ENCODE data around the gene SLC7A4.

SLC7A4 gene

GRCh38 chr22:21038405-21038804 is 6.0 kb upstream of the SLC7A4 start:
- TF ChIP-seq CTCF (IDR thresholded peaks at IDR 0.05; ENCODE audit: borderline replicate concordance, extremely low read depth, low read length, poor library complexity, severe bottlenecking) (no peak), EZH2 (IDR thresholded peaks at IDR 0.05; ENCODE audit: borderline replicate concordance, low read depth, low read length, severe bottlenecking) (no peak)
- H3K4me2 ChIP-seq (ENCODE audit: insufficient read depth, low read length), result no peak overlapping the region
- no peaks in the 10 kb centered on the region for H3K4me1 ChIP-seq (ENCODE audit: insufficient read depth, low read length)
- no peaks in the 10 kb centered on the region for H3K36me3 ChIP-seq (ENCODE audit: insufficient read depth, low read length)
- no peaks in the 10 kb centered on the region for H3K9me3 ChIP-seq (ENCODE audit: insufficient read depth, low read length, severe bottlenecking)
- H3K4me3 ChIP-seq (ENCODE audit: low read depth in 1 of 2, low read length in 2 of 2), result no peak overlapping the region
- no peak overlapping the region for H3K9ac ChIP-seq (ENCODE audit: low read depth, low read length)
- no peak for DNase-seq
- peaks cover 7% of the 10 kb centered on the region for H3K27me3 ChIP-seq (ENCODE audit: insufficient read depth, low read length, poor library complexity)
- no peak overlapping the region for H2AFZ ChIP-seq (ENCODE audit: low read depth, low read length)
- H4K20me1 ChIP-seq (ENCODE audit: insufficient read depth, low read length), result no peaks in the 10 kb centered on the region; the same call in 1 of the 2 replicates
- H3K27ac ChIP-seq (ENCODE audit: low read length), result no peak overlapping the region
- ATAC-seq (ENCODE audit: insufficient read depth, low read depth), result no peak
- H3K79me2 ChIP-seq (ENCODE audit: insufficient read depth, low read length), result no peaks in the 10 kb centered on the region

GRCh38 chr22:21034989-21035388 is 2.6 kb upstream of the SLC7A4 start:
- Histone ChIP-seq H3K4me1 (ENCODE audit: insufficient read depth, low read length) (no peaks in the 10 kb centered on the region), H3K36me3 (ENCODE audit: insufficient read depth, low read length) (no peaks in the 10 kb centered on the region), H3K79me2 (ENCODE audit: insufficient read depth, low read length) (no peaks in the 10 kb centered on the region), H3K4me3 (ENCODE audit: low read depth in 1 of 2, low read length in 2 of 2) (no peak overlapping the region), H3K9me3 (ENCODE audit: insufficient read depth, low read length, severe bottlenecking) (no peaks in the 10 kb centered on the region), H3K9ac (ENCODE audit: low read depth, low read length) (no peak overlapping the region), H2AFZ (ENCODE audit: low read depth, low read length) (no peak overlapping the region), H3K4me2 (ENCODE audit: insufficient read depth, low read length) (no peak overlapping the region), H4K20me1 (ENCODE audit: insufficient read depth, low read length) (0 out of 2 replicates have a peak, but pooled peaks cover 3% of the 10 kb centered on the region), H3K27ac (ENCODE audit: low read length) (no peak overlapping the region), H3K27me3 (ENCODE audit: insufficient read depth, low read length, poor library complexity) (peaks cover 5% of the 10 kb centered on the region)
- ATAC-seq (ENCODE audit: insufficient read depth, low read depth) (no peak), DNase-seq (no peak)
- TF ChIP-seq CTCF (IDR thresholded peaks at IDR 0.05; ENCODE audit: borderline replicate concordance, extremely low read depth, low read length, poor library complexity, severe bottlenecking), result no peak
- TF ChIP-seq EZH2 (IDR thresholded peaks at IDR 0.05; ENCODE audit: borderline replicate concordance, low read depth, low read length, severe bottlenecking), result no peak

GRCh38 chr22:21033895-21034294 is 1.5 kb upstream of the SLC7A4 start:
- H3K36me3 ChIP-seq (ENCODE audit: insufficient read depth, low read length), result no peaks in the 10 kb centered on the region
- no peak overlapping the region for H2AFZ ChIP-seq (ENCODE audit: low read depth, low read length)
- no peak for TF ChIP-seq CTCF (IDR thresholded peaks at IDR 0.05; ENCODE audit: borderline replicate concordance, extremely low read depth, low read length, poor library complexity, severe bottlenecking)
- no peak for TF ChIP-seq EZH2 (IDR thresholded peaks at IDR 0.05; ENCODE audit: borderline replicate concordance, low read depth, low read length, severe bottlenecking)
- H3K4me1 ChIP-seq (ENCODE audit: insufficient read depth, low read length), result no peaks in the 10 kb centered on the region
- no peak for ATAC-seq (ENCODE audit: insufficient read depth, low read depth)
- H3K9ac ChIP-seq (ENCODE audit: low read depth, low read length), result no peak overlapping the region
- peaks cover 5% of the 10 kb centered on the region for H3K27me3 ChIP-seq (ENCODE audit: insufficient read depth, low read length, poor library complexity)
- H3K4me3 ChIP-seq (ENCODE audit: low read depth in 1 of 2, low read length in 2 of 2), result no peak overlapping the region
- DNase-seq, result no peak
- no peaks in the 10 kb centered on the region for H3K79me2 ChIP-seq (ENCODE audit: insufficient read depth, low read length)
- no peaks in the 10 kb centered on the region for H3K9me3 ChIP-seq (ENCODE audit: insufficient read depth, low read length, severe bottlenecking)
- no peak overlapping the region for H3K27ac ChIP-seq (ENCODE audit: low read length)
- H4K20me1 ChIP-seq (ENCODE audit: insufficient read depth, low read length), result 0 out of 2 replicates have a peak, but pooled peaks cover 3% of the 10 kb centered on the region
- H3K4me2 ChIP-seq (ENCODE audit: insufficient read depth, low read length), result no peak overlapping the region

All from DND-41 (cell line).